Measurements from ENCODE around the gene C2.

GRCh38 chr6:31935021-31935420 is 7.5 kb downstream of the C2 start:
- TF ChIP-seq EZH2 (IDR thresholded peaks at IDR 0.05; ENCODE audit: insufficient read depth, poor library complexity, severe bottlenecking) (no peak), EZH2phosphoT487 (IDR thresholded peaks at IDR 0.05; ENCODE audit: insufficient read depth, low read depth) (no peak)
